HCEC 1CT (cell line): ENCODE data around the gene SMCHD1.
A peak's percentile ranks its signal among the peaks of the same experiment; 100 is the strongest.
"Not testable (repeated sequence)": the region's sequence is repeated elsewhere in the genome, so short reads cannot be mapped to it uniquely, and the experiment has no call there.

ENCODE experiments used
- DNase-seq: peaks from one replicate; pipeline ENCODE4 v3.0.0-alpha.2; 2017

SMCHD1 gene

GRCh38 chr18:2717407-2717806 lies 61.9 kb downstream of the SMCHD1 start:
- DNase-seq: no peak

GRCh38 chr18:2719040-2719439 lies 63.5 kb downstream of the SMCHD1 start:
- DNase-seq: no peak

- no peak for DNase-seq
These were observed 67.7 kb downstream of the SMCHD1 start for GRCh38 chr18:2723207-2723606.

GRCh38 chr18:2729757-2730156 lies 74.2 kb downstream of the SMCHD1 start:
- no peak for DNase-seq

GRCh38 chr18:2736823-2737222 lies 81.3 kb downstream of the SMCHD1 start:
- no peak for DNase-seq

GRCh38 chr18:2740082-2740481 lies 84.6 kb downstream of the SMCHD1 start:
- not testable (repeated sequence) for DNase-seq

- DNase-seq: no peak
These were observed 90.7 kb downstream of the SMCHD1 start for GRCh38 chr18:2746274-2746673.

- DNase-seq: no peak
These were observed 102.8 kb downstream of the SMCHD1 start for GRCh38 chr18:2758309-2758708.

GRCh38 chr18:2774669-2775068 lies 119.1 kb downstream of the SMCHD1 start:
- DNase-seq: no peak

GRCh38 chr18:2776601-2777000 lies 121.1 kb downstream of the SMCHD1 start:
- DNase-seq: no peak

- DNase-seq: no peak
These were observed 121.7 kb downstream of the SMCHD1 start for GRCh38 chr18:2777241-2777640.

- DNase-seq: no peak
These were observed 125.2 kb downstream of the SMCHD1 start for GRCh38 chr18:2780750-2781149.

GRCh38 chr18:2787225-2787624 lies 131.7 kb downstream of the SMCHD1 start:
- DNase-seq: no peak

GRCh38 chr18:2792395-2792794 lies 136.9 kb downstream of the SMCHD1 start:
- no peak for DNase-seq

GRCh38 chr18:2794159-2794558 lies 138.6 kb downstream of the SMCHD1 start:
- DNase-seq: no peak

- DNase-seq: no peak
These were observed 142.4 kb downstream of the SMCHD1 start for GRCh38 chr18:2797951-2798350.

GRCh38 chr18:2799369-2799768 lies 143.8 kb downstream of the SMCHD1 start:
- no peak for DNase-seq

GRCh38 chr18:2805970-2806943 lies 150.7 kb downstream of the SMCHD1 start:
- DNase-seq: peak; percentile 48

GRCh38 chr18:2808640-2809039 lies 153.1 kb downstream of the SMCHD1 start:
- DNase-seq: not testable (repeated sequence)

GRCh38 chr18:2809666-2810183 lies 154.2 kb downstream of the SMCHD1 start:
- DNase-seq: not testable (repeated sequence)

- DNase-seq: no peak
These were observed 155.9 kb downstream of the SMCHD1 start for GRCh38 chr18:2811416-2811815.

GRCh38 chr18:2814928-2815327 lies 159.4 kb downstream of the SMCHD1 start:
- DNase-seq: no peak

GRCh38 chr18:2818281-2818680 lies 162.8 kb downstream of the SMCHD1 start:
- DNase-seq: no peak

GRCh38 chr18:2821695-2822094 lies 166.2 kb downstream of the SMCHD1 start:
- DNase-seq: no peak
